ENCODE results near the gene SUN1. TPM values are rescaled to one million over a fixed set of nuclear protein-coding genes. Genes with fewer than 3 reads are reported as not detected.
"Not testable (repeated sequence)": the region's sequence is repeated elsewhere in the genome, so short reads cannot be mapped to it uniquely, and the experiment has no call there.

SUN1 gene
- polyA plus RNA-seq, 1 of the 3 experiments (the other 2 are of a cell fraction): 369 TPM

GRCh38 chr7:923108-924041, 91.1 kb downstream of the SUN1 start:
- Histone ChIP-seq H3K79me2 (ENCODE audit: insufficient read depth) (no peaks in the 10 kb centered on the region), H3F3A (replicated peaks; ENCODE audit: insufficient read depth) (no peaks in the 10 kb centered on the region), H3K9me3 (no peaks in the 10 kb centered on the region), H3K36me3 (replicated peaks in 1 of 2; ENCODE audit: control insufficient read depth in 1 of 2, insufficient read depth in 2 of 2, low read length in 1 of 2) (no peaks in the 10 kb centered on the region), H3K9ac (no peak overlapping the region), H3K9me2 (no peaks in the 10 kb centered on the region), H3K4me3 (ENCODE audit: low read depth in 2 of 2, low read length in 1 of 2) (no peak overlapping the region), H3K27me3 (ENCODE audit: insufficient read depth) (no peaks in the 10 kb centered on the region), H3K27ac (ENCODE audit: low read depth in 2 of 2, low read length in 1 of 2) (no peak overlapping the region), H2AFZ (ENCODE audit: low read depth) (no peak overlapping the region), H3K4me2 (no peak overlapping the region; the same call in 1 of the 2 replicates), H4K20me1 (ENCODE audit: insufficient read depth) (no peaks in the 10 kb centered on the region), H3K4me1 (ENCODE audit: control insufficient read depth in 1 of 2, insufficient read depth in 2 of 2, low read depth in 1 of 2, low read length in 1 of 2) (peaks cover 0 to 5% of the 10 kb centered on the region in 2 experiments; a peak in 1 of 4 replicates)
- TF ChIP-seq NRF1 (IDR thresholded peaks at IDR 0.05; ENCODE audit: low read depth, low read length) (no peak), CHD2 (IDR thresholded peaks at IDR 0.05; ENCODE audit: low read length, partially characterized antibody) (no peak), POLR2AphosphoS5 (IDR thresholded peaks at IDR 0.05; ENCODE audit: low read depth, low read length) (no peak)
- no peak for DNase-seq
- POLR2A ChIA-PET: no interaction called here
- 81% methylated on average over 30 of the region's 40 CpGs for WGBS (ENCODE audit: low lambda C conversion rate)
- CTCF ChIA-PET: interaction anchor here (0.7 to 4.0 kb wide), 4 partner anchors 14 to 190 kb away, joined by 3 to 28 read pairs (median 4); partner anchors contain the start of gene ADAP1

GRCh38 chr7:924042-924441, 91.8 kb downstream of the SUN1 start:
- H3K27me3 ChIP-seq (ENCODE audit: insufficient read depth); POLR2A ChIA-PET; H3K4me3 ChIP-seq (ENCODE audit: low read depth in 2 of 2, low read length in 1 of 2); H3K27ac ChIP-seq (ENCODE audit: low read depth in 2 of 2, low read length in 1 of 2); H3K79me2 ChIP-seq (ENCODE audit: insufficient read depth); H3K9me3 ChIP-seq; H3K4me2 ChIP-seq; H3K9ac ChIP-seq; H3F3A ChIP-seq (replicated peaks; ENCODE audit: insufficient read depth); DNase-seq; H3K36me3 ChIP-seq (replicated peaks in 1 of 2; ENCODE audit: control insufficient read depth in 1 of 2, insufficient read depth in 2 of 2, low read length in 1 of 2); H4K20me1 ChIP-seq (ENCODE audit: insufficient read depth); H3K4me1 ChIP-seq (ENCODE audit: control insufficient read depth in 1 of 2, insufficient read depth in 2 of 2, low read depth in 1 of 2, low read length in 1 of 2); H2AFZ ChIP-seq (ENCODE audit: low read depth); H3K9me2 ChIP-seq: not testable (repeated sequence)
- CTCF ChIA-PET: interaction anchor here (4.0 kb wide), 1 partner anchor 15 kb away, joined by 28 read pairs; no protein-coding TSS in a partner anchor
- 72% methylated on average over 19 of the region's 25 CpGs for WGBS (ENCODE audit: low lambda C conversion rate)

Other genes starting within 250 kb of the SUN1 start
- gene DNAAF5, start 105.8 kb upstream of the SUN1 start, polyA plus RNA-seq (2012; rRNA removed): 51.8 and 58.5 TPM in 2 replicates
- 50.5 and 63.7 TPM in 2 replicates for gene PRKAR1B, start 105.2 kb upstream of the SUN1 start, polyA plus RNA-seq (2012; rRNA removed)
- 63.1 and 65.4 TPM in 2 replicates for gene GET4, start 44.1 kb downstream of the SUN1 start, polyA plus RNA-seq (2012; rRNA removed)
- 3.2 and 5.4 TPM in 2 replicates for gene ADAP1, start 122.2 kb downstream of the SUN1 start, polyA plus RNA-seq (2012; rRNA removed)
- 7.6 TPM in 2 replicates for gene COX19, start 143.1 kb downstream of the SUN1 start, polyA plus RNA-seq (2012; rRNA removed)
- 0.06 and 0.10 TPM in 2 replicates for gene CYP2W1, start 150.7 kb downstream of the SUN1 start, polyA plus RNA-seq (2012; rRNA removed)
- 1.4 and 2.0 TPM in 2 replicates for gene GPR146, start 212.1 kb downstream of the SUN1 start, polyA plus RNA-seq (2012; rRNA removed)